Type B pancreatic cell (in vitro differentiated cells): ENCODE results near the gene VAMP3. TPM values are rescaled to one million over a fixed set of nuclear protein-coding genes. Genes with fewer than 3 reads are reported as not detected.

Experiments used
- DNase-seq: peaks from one replicate; pipeline ENCODE4 v3.0.0; 2021; ENCODE audit warnings: mixed read lengths; ENCODE audit not compliant: unreplicated experiment; ENCODE audit errors: extremely low spot score
- H3K27ac Mint-ChIP-seq: 2 replicates; pipeline ENCODE4 v1.8.0; 2021; ENCODE audit warnings: mild to moderate bottlenecking, mixed read lengths
- H3K27me3 Mint-ChIP-seq: 2 replicates; pipeline ENCODE4 v1.8.0; 2021; ENCODE audit warnings: mixed read lengths
- H3K36me3 Mint-ChIP-seq: 2 replicates; pipeline ENCODE4 v1.8.0; 2021; ENCODE audit warnings: mixed read lengths
- H3K4me1 Mint-ChIP-seq: one replicate; pipeline ENCODE4 v1.8.0; 2021; ENCODE audit warnings: mixed read lengths; ENCODE audit not compliant: unreplicated experiment
- H3K4me3 Mint-ChIP-seq: 2 replicates; pipeline ENCODE4 v1.8.0; 2021; ENCODE audit warnings: mild to moderate bottlenecking, mixed read lengths
- H3K9me3 Mint-ChIP-seq: 2 replicates; pipeline ENCODE4 v1.8.0; 2021; ENCODE audit warnings: mixed read lengths
- total RNA-seq: library from RNA; stranded (reverse); gene quantifications from 2 replicates; pipeline ENCODE4 v1.2.1, GENCODE V29; 2021; ENCODE audit warnings: low replicate concordance
- TF ChIP-seq, protein P1 (sequence below): fragments of 200-600 bp; sonication (generic); conservative IDR thresholded peaks from 2 replicates; pipeline ENCODE4 v1.5.0; 2021; ENCODE audit warnings: antibody characterized with exemption, mild to moderate bottlenecking

VAMP3 gene
- total RNA-seq, 1 donor from 2014 or later, result 82.4 TPM

DNA sequence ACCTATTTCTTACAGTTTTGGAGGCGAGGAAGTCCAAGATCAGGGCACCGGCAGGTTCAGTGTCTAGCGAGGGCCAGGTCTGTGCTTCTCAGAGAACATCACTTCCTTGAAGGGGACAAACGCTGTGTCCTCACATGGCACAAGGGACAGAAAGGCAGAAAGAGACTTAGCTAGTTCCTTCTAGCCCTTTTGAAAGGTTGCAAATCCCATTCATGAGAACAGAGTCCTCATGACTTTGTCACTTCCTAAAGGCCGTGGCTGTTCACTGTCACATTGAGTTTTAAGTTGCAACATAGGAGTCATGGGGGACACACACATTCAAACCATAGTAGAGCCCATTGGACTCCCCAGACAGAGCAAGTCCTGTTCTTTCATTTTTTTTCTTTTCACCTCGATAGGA is 40.4 kb downstream of the VAMP3 start:
- TF ChIP-seq, protein P1, sequence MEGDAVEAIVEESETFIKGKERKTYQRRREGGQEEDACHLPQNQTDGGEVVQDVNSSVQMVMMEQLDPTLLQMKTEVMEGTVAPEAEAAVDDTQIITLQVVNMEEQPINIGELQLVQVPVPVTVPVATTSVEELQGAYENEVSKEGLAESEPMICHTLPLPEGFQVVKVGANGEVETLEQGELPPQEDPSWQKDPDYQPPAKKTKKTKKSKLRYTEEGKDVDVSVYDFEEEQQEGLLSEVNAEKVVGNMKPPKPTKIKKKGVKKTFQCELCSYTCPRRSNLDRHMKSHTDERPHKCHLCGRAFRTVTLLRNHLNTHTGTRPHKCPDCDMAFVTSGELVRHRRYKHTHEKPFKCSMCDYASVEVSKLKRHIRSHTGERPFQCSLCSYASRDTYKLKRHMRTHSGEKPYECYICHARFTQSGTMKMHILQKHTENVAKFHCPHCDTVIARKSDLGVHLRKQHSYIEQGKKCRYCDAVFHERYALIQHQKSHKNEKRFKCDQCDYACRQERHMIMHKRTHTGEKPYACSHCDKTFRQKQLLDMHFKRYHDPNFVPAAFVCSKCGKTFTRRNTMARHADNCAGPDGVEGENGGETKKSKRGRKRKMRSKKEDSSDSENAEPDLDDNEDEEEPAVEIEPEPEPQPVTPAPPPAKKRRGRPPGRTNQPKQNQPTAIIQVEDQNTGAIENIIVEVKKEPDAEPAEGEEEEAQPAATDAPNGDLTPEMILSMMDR, result no peak
- Mint-ChIP-seq H3K4me3 (no peak overlapping the region), H3K27ac (no peak overlapping the region), H3K27me3 (no peaks in the 10 kb centered on the region), H3K36me3 (peaks cover 29% of the 10 kb centered on the region), H3K4me1 (no peaks in the 10 kb centered on the region), H3K9me3 (peaks cover 8% of the 10 kb centered on the region)
- DNase-seq, result no peak

DNA sequence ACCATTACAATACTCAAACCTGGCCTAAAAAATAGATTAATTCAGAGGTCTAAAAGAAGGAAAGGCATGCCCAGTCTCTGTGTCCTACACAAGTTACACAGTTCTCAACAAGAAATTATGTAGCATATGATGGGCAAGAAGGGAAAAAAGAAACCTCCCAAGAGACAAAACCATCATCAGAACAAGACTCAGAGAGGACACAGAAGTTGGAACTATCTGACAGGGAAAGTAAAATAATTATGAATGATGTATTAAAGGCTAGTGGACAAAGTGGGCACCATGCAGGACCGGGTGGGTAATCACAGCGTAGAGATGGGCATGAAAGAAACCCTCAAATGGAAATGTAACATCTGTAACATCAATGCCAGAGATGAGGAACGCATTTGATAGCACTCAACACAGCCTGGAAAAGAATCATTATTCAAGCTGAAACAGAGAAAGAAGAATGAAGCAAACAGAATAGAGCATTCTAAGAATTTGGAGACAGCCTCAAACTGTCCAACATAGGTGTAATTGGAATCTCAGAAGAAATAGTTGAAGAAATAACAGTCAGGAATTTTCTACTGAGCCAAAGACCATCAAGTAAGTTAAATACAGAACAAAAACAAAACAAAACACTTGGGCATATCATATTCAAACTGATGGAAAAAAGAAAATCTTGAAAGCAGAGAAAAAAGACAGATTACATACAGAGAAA is 42.7 kb downstream of the VAMP3 start:
- Mint-ChIP-seq H3K4me3 (no peak overlapping the region), H3K9me3 (peaks cover 8% of the 10 kb centered on the region), H3K36me3 (peaks cover 29% of the 10 kb centered on the region), H3K27ac (no peak overlapping the region), H3K4me1 (no peaks in the 10 kb centered on the region), H3K27me3 (no peaks in the 10 kb centered on the region)
- TF ChIP-seq, protein P1, result no peak
- no peak for DNase-seq

DNA sequence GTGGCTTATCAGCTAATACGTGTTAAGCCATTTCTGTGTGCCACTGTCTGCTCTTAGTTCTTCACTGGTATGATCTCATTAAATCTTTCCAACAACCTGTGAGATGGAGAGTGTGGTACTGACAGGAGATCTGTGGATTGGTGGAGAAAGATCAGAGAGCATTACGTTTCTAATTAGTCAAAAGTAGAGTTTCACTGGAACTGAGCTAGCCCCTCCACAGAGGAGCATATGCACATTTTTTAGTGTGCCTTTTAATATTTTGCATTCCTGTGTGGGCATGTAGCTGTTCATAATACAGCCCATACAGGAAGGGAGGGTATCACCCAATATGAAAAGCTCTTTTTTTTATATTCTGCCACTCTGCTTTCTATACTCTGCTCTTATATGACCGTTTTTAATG is 50.2 kb downstream of the VAMP3 start:
- peaks cover 4% of the 10 kb centered on the region for H3K36me3 Mint-ChIP-seq
- no peaks in the 10 kb centered on the region for H3K9me3 Mint-ChIP-seq
- TF ChIP-seq, protein P1, result no peak
- H3K27ac Mint-ChIP-seq, result no peak overlapping the region
- no peaks in the 10 kb centered on the region for H3K27me3 Mint-ChIP-seq
- H3K4me3 Mint-ChIP-seq, result no peak overlapping the region
- DNase-seq, result no peak
- no peaks in the 10 kb centered on the region for H3K4me1 Mint-ChIP-seq

DNA sequence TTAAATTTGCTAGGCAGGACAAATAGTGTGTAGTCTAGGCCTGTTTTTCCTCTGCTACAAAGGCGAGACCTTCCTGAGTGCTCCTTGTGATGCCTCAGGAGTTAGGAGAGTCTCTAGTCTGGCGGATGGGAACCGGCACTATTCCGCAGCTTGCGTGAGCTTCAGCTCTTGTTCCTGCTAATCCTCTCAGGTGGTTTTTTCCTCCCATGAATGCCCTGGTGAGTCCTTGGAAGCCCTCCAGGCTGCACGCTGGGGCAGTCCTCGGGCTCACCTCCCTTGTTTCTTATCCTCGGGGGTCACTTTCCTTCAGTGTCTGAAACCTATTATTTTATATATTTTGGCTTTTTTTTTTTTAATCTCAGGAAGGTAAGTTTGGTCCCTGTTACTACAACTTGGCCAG is 53.6 kb downstream of the VAMP3 start:
- no peak overlapping the region for H3K4me3 Mint-ChIP-seq
- TF ChIP-seq, protein P1, result no peak
- peaks cover 4% of the 10 kb centered on the region for H3K36me3 Mint-ChIP-seq
- H3K4me1 Mint-ChIP-seq, result no peaks in the 10 kb centered on the region
- no peaks in the 10 kb centered on the region for H3K9me3 Mint-ChIP-seq
- no peaks in the 10 kb centered on the region for H3K27me3 Mint-ChIP-seq
- no peak for DNase-seq
- H3K27ac Mint-ChIP-seq, result no peak overlapping the region

DNA sequence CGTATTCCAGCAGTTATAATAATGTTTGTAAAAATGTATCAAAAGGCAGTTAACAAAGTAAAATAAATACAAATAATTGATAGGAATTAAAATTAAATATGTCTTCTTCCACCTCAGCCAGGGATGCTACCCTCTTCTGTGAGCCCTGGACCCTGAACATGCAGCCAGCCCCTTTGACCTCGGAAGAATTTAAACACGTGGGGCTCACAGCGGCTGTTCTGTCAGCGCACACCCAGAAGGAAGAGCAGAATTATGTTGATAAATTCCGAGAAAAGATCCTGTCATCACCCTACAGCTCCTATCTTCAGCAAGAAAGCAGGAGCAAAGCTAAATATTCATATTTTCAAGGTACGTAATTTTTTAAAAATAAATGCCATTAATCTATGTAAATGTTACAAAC is 55.3 kb downstream of the VAMP3 start:
- Mint-ChIP-seq H3K4me3 (no peak overlapping the region), H3K27me3 (no peaks in the 10 kb centered on the region), H3K27ac (no peak overlapping the region), H3K9me3 (no peaks in the 10 kb centered on the region), H3K4me1 (no peaks in the 10 kb centered on the region), H3K36me3 (no peaks in the 10 kb centered on the region)
- TF ChIP-seq, protein P1, result no peak
- no peak for DNase-seq
